Neuronal stem cell (in vitro differentiated cells): Measurements from ENCODE around the gene PPP2R3C.

Source experiments
- DNase-seq: peaks from one replicate; pipeline ENCODE4 v3.0.0-alpha.2; 2013; ENCODE audit warnings: low spot score
- H2AFZ ChIP-seq: one replicate; pipeline ENCODE4 v1.6.1; 2013; ENCODE audit warnings: mild to moderate bottlenecking, low read length, inconsistent platforms
- H2AK5ac ChIP-seq: 2 replicates; pipeline ENCODE4 v1.6.1; 2013; ENCODE audit warnings: low read depth, mild to moderate bottlenecking, inconsistent platforms, low read length, moderate library complexity, mixed read lengths
- H2BK120ac ChIP-seq: 2 replicates; pipeline ENCODE4 v1.6.1; 2013; ENCODE audit warnings: low read depth, mild to moderate bottlenecking, inconsistent platforms, low read length, moderate library complexity, mixed read lengths
- H2BK12ac ChIP-seq: one replicate; pipeline ENCODE4 v1.6.1; 2013; ENCODE audit warnings: low read length, inconsistent platforms
- H2BK15ac ChIP-seq: 2 replicates; pipeline ENCODE4 v1.6.1; 2013; ENCODE audit warnings: mild to moderate bottlenecking, low read length, inconsistent platforms, mixed read lengths
- H2BK5ac ChIP-seq: one replicate; pipeline ENCODE4 v1.6.1; 2013; ENCODE audit warnings: inconsistent platforms, mild to moderate bottlenecking, low read length, moderate library complexity
- H3K14ac ChIP-seq: one replicate; pipeline ENCODE4 v1.6.1; 2013; ENCODE audit warnings: low read length, inconsistent platforms
- H3K18ac ChIP-seq: 2 replicates; pipeline ENCODE4 v1.6.1; 2013; ENCODE audit warnings: low read length, inconsistent platforms
- H3K23ac ChIP-seq: 2 replicates; pipeline ENCODE4 v1.6.1; 2013; ENCODE audit warnings: low read depth, mild to moderate bottlenecking, mixed read lengths, low read length, inconsistent platforms; ENCODE audit not compliant: poor library complexity
- H3K27ac ChIP-seq: replicated peaks from 3 replicates; pipeline ENCODE4 v1.5.1; 2013; ENCODE audit warnings: low read length, inconsistent platforms
- H3K27me3 ChIP-seq, 3 experiments: 2 replicates each; pipeline ENCODE4 v1.6.1; 2013; ENCODE audit warnings: low read length in 3 of 3, mild to moderate bottlenecking in 2 of 3, inconsistent platforms in 1 of 3, low read depth in 1 of 3, mixed read lengths in 1 of 3, moderate library complexity in 1 of 3; ENCODE audit not compliant: control insufficient read depth in 3 of 3, insufficient read depth in 3 of 3
- H3K36me3 ChIP-seq, 2 donors: replicated peaks in 1 of 2; 2 replicates each; pipeline ENCODE4 v1.6.1; 2013; ENCODE audit warnings: low read length in 2 of 2; ENCODE audit not compliant: control insufficient read depth in 2 of 2, insufficient read depth in 2 of 2
- H3K4ac ChIP-seq: 2 replicates; pipeline ENCODE4 v1.6.1; 2013; ENCODE audit warnings: inconsistent platforms, mild to moderate bottlenecking, low read length, moderate library complexity
- H3K4me1 ChIP-seq, 2 donors: 1 replicate in 1 of 2; 2 replicates in 1 of 2; pipeline ENCODE4 v1.6.1; 2013; ENCODE audit warnings: low read length in 2 of 2, low read depth in 1 of 2; ENCODE audit not compliant: control insufficient read depth in 2 of 2, insufficient read depth in 1 of 2
- H3K4me2 ChIP-seq: one replicate; pipeline ENCODE4 v1.6.1; 2013; ENCODE audit warnings: mild to moderate bottlenecking, low read length, inconsistent platforms; ENCODE audit not compliant: insufficient read depth, poor library complexity, severe bottlenecking
- H3K4me3 ChIP-seq, 2 donors: 2 replicates each; pipeline ENCODE4 v1.5.1; 2013; ENCODE audit warnings: low read length in 2 of 2, mild to moderate bottlenecking in 2 of 2, inconsistent platforms in 1 of 2, moderate library complexity in 1 of 2
- H3K79me1 ChIP-seq: one replicate; pipeline ENCODE4 v1.6.1; 2013; ENCODE audit warnings: low read depth, mild to moderate bottlenecking, inconsistent platforms, low read length, moderate library complexity
- H3K9ac ChIP-seq: one replicate; pipeline ENCODE4 v1.6.1; 2013; ENCODE audit warnings: mild to moderate bottlenecking, low read depth, low read length, inconsistent platforms; ENCODE audit not compliant: poor library complexity
- H3K9me3 ChIP-seq, 2 donors: replicated peaks in 1 of 2; 2 replicates each; pipeline versions ENCODE3 to v1.6.1; 2013; ENCODE audit warnings: low read length in 2 of 2, mild to moderate bottlenecking in 2 of 2, inconsistent platforms in 1 of 2, low read depth in 1 of 2, mixed read lengths in 1 of 2, moderate library complexity in 1 of 2; ENCODE audit not compliant: control insufficient read depth in 2 of 2, insufficient read depth in 1 of 2
- H4K8ac ChIP-seq: one replicate; pipeline ENCODE4 v1.6.1; 2013; ENCODE audit warnings: low read depth, mild to moderate bottlenecking, inconsistent platforms, low read length, moderate library complexity
- H4K91ac ChIP-seq: one replicate; pipeline ENCODE4 v1.6.1; 2013; ENCODE audit warnings: low read length, low read depth, mild to moderate bottlenecking, inconsistent platforms; ENCODE audit not compliant: poor library complexity
- WGBS, 2 donors: extraction: QIAGEN DNeasy Blood & Tissue Kit; methylation state at CpG; one replicate each; pipeline ENCODE4 v1.1.7; 2013; ENCODE audit warnings: missing lambda C conversion rate in 2 of 2, mixed read lengths in 1 of 2; ENCODE audit not compliant: insufficient read length in 2 of 2, insufficient replicate concordance in 1 of 2; ENCODE audit errors: extremely low coverage in 2 of 2; 5-methylcytosine and 5-hydroxymethylcytosine counted together

The PPP2R3C gene

GRCh38 chr14:35078082-35078481 lies 43.7 kb downstream of the PPP2R3C start:
- H3K14ac ChIP-seq: no peak overlapping the region
- no peak overlapping the region for H3K27ac ChIP-seq
- no peak overlapping the region for H3K4me2 ChIP-seq
- no peak for DNase-seq
- H3K36me3 ChIP-seq: peaks cover 2 to 60% of the 10 kb centered on the region in 2 donors
- H3K4ac ChIP-seq: no peak overlapping the region
- no peak overlapping the region for H4K91ac ChIP-seq
- H3K9me3 ChIP-seq: no peaks in the 10 kb centered on the region
- no peak overlapping the region for H4K8ac ChIP-seq
- H2BK120ac ChIP-seq: no peak overlapping the region
- H2AFZ ChIP-seq: no peak overlapping the region
- H3K4me3 ChIP-seq: no peak overlapping the region
- H3K23ac ChIP-seq: no peak overlapping the region
- no peak overlapping the region for H3K9ac ChIP-seq
- no peak overlapping the region for H2BK12ac ChIP-seq
- WGBS, 2 donors: no CpG with 5 or more reads among the region's 2 CpGs
- H2BK5ac ChIP-seq: no peak overlapping the region
- H2AK5ac ChIP-seq: no peak overlapping the region
- no peaks in the 10 kb centered on the region for H3K27me3 ChIP-seq
- no peaks in the 10 kb centered on the region for H3K79me1 ChIP-seq
- no peak overlapping the region for H2BK15ac ChIP-seq
- H3K4me1 ChIP-seq: no peaks in the 10 kb centered on the region
- no peak overlapping the region for H3K18ac ChIP-seq

GRCh38 chr14:35073486-35073885 lies 48.3 kb downstream of the PPP2R3C start:
- H3K27me3 ChIP-seq: no peaks in the 10 kb centered on the region
- H2BK5ac ChIP-seq: no peak overlapping the region
- no peak overlapping the region for H4K8ac ChIP-seq
- no peak overlapping the region for H2AK5ac ChIP-seq
- no peak overlapping the region for H2BK120ac ChIP-seq
- no peak overlapping the region for H3K23ac ChIP-seq
- H3K4me2 ChIP-seq: no peak overlapping the region
- H3K18ac ChIP-seq: no peak overlapping the region
- no CpG with 5 or more reads among the region's 1 CpG for WGBS, 2 donors
- H2BK15ac ChIP-seq: no peak overlapping the region
- no peak overlapping the region for H3K4ac ChIP-seq
- H3K14ac ChIP-seq: no peak overlapping the region
- H3K27ac ChIP-seq: no peak overlapping the region
- H2BK12ac ChIP-seq: no peak overlapping the region
- H3K79me1 ChIP-seq: no peaks in the 10 kb centered on the region
- no peak overlapping the region for H4K91ac ChIP-seq
- peaks cover 6 to 25% of the 10 kb centered on the region in 2 donors for H3K36me3 ChIP-seq
- H3K9ac ChIP-seq: no peak overlapping the region
- no peak overlapping the region for H2AFZ ChIP-seq
- H3K9me3 ChIP-seq: no peaks in the 10 kb centered on the region
- DNase-seq: no peak
- no peaks in the 10 kb centered on the region for H3K4me1 ChIP-seq
- no peak overlapping the region for H3K4me3 ChIP-seq

GRCh38 chr14:35072226-35072625 lies 49.6 kb downstream of the PPP2R3C start:
- no peaks in the 10 kb centered on the region for H3K27me3 ChIP-seq
- no peak overlapping the region for H3K4me3 ChIP-seq
- no peaks in the 10 kb centered on the region for H3K9me3 ChIP-seq
- H2BK12ac ChIP-seq: no peak overlapping the region
- H3K36me3 ChIP-seq: peaks cover 3 to 27% of the 10 kb centered on the region in 2 donors
- no peak overlapping the region for H2BK15ac ChIP-seq
- H2AFZ ChIP-seq: no peak overlapping the region
- no peak overlapping the region for H3K9ac ChIP-seq
- H2BK5ac ChIP-seq: no peak overlapping the region
- no peak for DNase-seq
- H3K4me2 ChIP-seq: no peak overlapping the region
- H2BK120ac ChIP-seq: no peak overlapping the region
- no peak overlapping the region for H3K4ac ChIP-seq
- H3K27ac ChIP-seq: no peak overlapping the region
- H3K23ac ChIP-seq: no peak overlapping the region
- H2AK5ac ChIP-seq: no peak overlapping the region
- WGBS, 2 donors: no CpG with 5 or more reads among the region's 3 CpGs
- H3K14ac ChIP-seq: no peak overlapping the region
- no peaks in the 10 kb centered on the region for H3K4me1 ChIP-seq
- no peak overlapping the region for H3K18ac ChIP-seq
- H4K8ac ChIP-seq: no peak overlapping the region
- H4K91ac ChIP-seq: no peak overlapping the region
- no peaks in the 10 kb centered on the region for H3K79me1 ChIP-seq

GRCh38 chr14:35068238-35069012 lies 53.4 kb downstream of the PPP2R3C start:
- Histone ChIP-seq H3K18ac (no peak overlapping the region), H3K9me3 (no peaks in the 10 kb centered on the region), H2BK15ac (no peak overlapping the region), H3K9ac (no peak overlapping the region), H4K91ac (no peak overlapping the region), H3K27me3 (no peaks in the 10 kb centered on the region), H2AK5ac (no peak overlapping the region), H3K4ac (no peak overlapping the region), H3K79me1 (no peaks in the 10 kb centered on the region), H3K4me1 (no peaks in the 10 kb centered on the region), H3K4me3 (no peak overlapping the region), H3K36me3 (peaks cover 3 to 19% of the 10 kb centered on the region in 2 donors), H2BK5ac (no peak overlapping the region), H3K23ac (no peak overlapping the region), H3K14ac (no peak overlapping the region), H3K4me2 (no peak overlapping the region), H4K8ac (no peak overlapping the region), H2BK12ac (no peak overlapping the region), H2BK120ac (no peak overlapping the region), H2AFZ (no peak overlapping the region), H3K27ac (no peak overlapping the region)
- WGBS, 2 donors: no CpG with 5 or more reads among the region's 4 CpGs
- no peak for DNase-seq
